Measurements from ENCODE around the gene AHRR. TPM values are rescaled to one million over a fixed set of nuclear protein-coding genes. Genes with fewer than 3 reads are reported as not detected.
"Not testable (repeated sequence)": the region's sequence is repeated elsewhere in the genome, so short reads cannot be mapped to it uniquely, and the experiment has no call there.

AHRR gene
- total RNA-seq, result 52.2 and 54.6 TPM in 2 replicates

DNA sequence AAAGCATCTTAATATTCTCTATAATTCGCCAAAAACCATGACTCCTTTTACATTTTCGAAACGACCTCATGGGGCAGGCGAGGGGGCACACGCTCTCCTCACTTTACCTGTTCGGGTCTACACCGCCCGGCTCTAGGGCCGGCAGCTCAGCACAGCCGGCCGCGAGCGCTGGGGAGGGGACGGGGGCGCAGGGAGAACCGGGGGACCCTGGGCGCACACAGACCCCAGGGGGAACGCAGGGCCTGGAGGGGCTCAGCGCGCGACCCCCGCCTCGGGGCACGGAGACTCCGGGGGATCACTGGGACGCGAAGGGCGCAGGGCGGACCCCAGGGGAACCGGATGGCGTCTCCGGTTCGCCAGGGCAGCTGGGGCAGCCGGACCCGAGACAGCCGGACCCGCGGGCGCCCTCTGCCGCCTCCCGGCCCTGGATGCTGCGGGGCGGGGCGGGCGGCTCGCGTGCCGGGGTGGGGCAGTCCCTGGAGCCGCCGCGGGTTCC, at the start of gene AHRR:
Gene AHRR (plus strand): TSS at position 485 of the 496 bp plus-strand sequence. CDS start 22,189 bp downstream, outside the sequence.
- Histone ChIP-seq H3K79me2 (ENCODE audit: insufficient read depth, low read length) (peaks cover 60% of the 10 kb centered on the region), H3K9me3 (ENCODE audit: low read depth, low read length) (no peaks in the 10 kb centered on the region), H3K4me2 (ENCODE audit: insufficient read depth, low read length) (peak within 1 kb of the TSS; percentile 88), H3K27ac (ENCODE audit: low read depth, low read length) (peak within 1 kb of the TSS; percentile 92), H2AFZ (ENCODE audit: low read length) (peak within 1 kb of the TSS; percentile 76), H3K27me3 (ENCODE audit: insufficient read depth, low read length) (no peaks in the 10 kb centered on the region), H4K20me1 (ENCODE audit: insufficient read depth, low read length) (peaks cover 15% of the 10 kb centered on the region), H3K4me1 (ENCODE audit: insufficient read depth, low read length) (peaks cover 32% of the 10 kb centered on the region), H3K36me3 (ENCODE audit: insufficient read depth, low read length) (peaks cover 24% of the 10 kb centered on the region), H3K4me3 (ENCODE audit: insufficient read depth, low read length) (peak within 1 kb of the TSS; percentile 79)
- peak; percentile 100 for DNase-seq (ENCODE audit: insufficient read length, low spot score, missing footprints)
- TF ChIP-seq, protein P1, sequence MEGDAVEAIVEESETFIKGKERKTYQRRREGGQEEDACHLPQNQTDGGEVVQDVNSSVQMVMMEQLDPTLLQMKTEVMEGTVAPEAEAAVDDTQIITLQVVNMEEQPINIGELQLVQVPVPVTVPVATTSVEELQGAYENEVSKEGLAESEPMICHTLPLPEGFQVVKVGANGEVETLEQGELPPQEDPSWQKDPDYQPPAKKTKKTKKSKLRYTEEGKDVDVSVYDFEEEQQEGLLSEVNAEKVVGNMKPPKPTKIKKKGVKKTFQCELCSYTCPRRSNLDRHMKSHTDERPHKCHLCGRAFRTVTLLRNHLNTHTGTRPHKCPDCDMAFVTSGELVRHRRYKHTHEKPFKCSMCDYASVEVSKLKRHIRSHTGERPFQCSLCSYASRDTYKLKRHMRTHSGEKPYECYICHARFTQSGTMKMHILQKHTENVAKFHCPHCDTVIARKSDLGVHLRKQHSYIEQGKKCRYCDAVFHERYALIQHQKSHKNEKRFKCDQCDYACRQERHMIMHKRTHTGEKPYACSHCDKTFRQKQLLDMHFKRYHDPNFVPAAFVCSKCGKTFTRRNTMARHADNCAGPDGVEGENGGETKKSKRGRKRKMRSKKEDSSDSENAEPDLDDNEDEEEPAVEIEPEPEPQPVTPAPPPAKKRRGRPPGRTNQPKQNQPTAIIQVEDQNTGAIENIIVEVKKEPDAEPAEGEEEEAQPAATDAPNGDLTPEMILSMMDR (IDR thresholded peaks at IDR 0.05; ENCODE audit: extremely low read depth, low read depth, low read length), result peak; percentile 29

DNA sequence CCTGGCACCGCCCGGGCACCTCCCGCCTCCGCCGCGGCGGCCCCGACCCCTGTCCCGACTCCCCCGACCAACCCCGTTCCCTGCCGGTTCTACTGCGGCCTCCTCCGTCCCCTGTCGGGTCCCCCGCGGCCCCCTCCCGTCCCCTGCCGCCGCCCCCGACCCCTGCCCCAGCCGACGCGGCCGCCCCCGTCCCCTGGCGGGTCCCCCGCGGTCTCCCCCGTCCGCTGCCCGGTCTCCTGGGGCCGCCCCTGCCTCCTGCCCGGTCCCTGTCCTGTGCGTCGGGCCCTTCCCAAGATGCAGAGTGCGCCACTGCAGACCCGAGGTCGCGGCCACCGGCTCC, 49.7 kb upstream of the AHRR start:
- H3K4me1 ChIP-seq (ENCODE audit: insufficient read depth, low read length), result peaks cover 11% of the 10 kb centered on the region
- peak overlapping the region; percentile 87 for H3K4me3 ChIP-seq (ENCODE audit: insufficient read depth, low read length)
- H3K4me2 ChIP-seq (ENCODE audit: insufficient read depth, low read length), result peak overlapping the region; percentile 75
- not testable (repeated sequence) for H2AFZ ChIP-seq (ENCODE audit: low read length); H3K27me3 ChIP-seq (ENCODE audit: insufficient read depth, low read length); H3K9me3 ChIP-seq (ENCODE audit: low read depth, low read length); DNase-seq (ENCODE audit: insufficient read length, low spot score, missing footprints)
- peaks cover 47% of the 10 kb centered on the region for H3K79me2 ChIP-seq (ENCODE audit: insufficient read depth, low read length)
- peaks cover 20% of the 10 kb centered on the region for H4K20me1 ChIP-seq (ENCODE audit: insufficient read depth, low read length)
- peaks cover 29% of the 10 kb centered on the region for H3K36me3 ChIP-seq (ENCODE audit: insufficient read depth, low read length)
- H3K27ac ChIP-seq (ENCODE audit: low read depth, low read length), result peak overlapping the region; percentile 80

DNA sequence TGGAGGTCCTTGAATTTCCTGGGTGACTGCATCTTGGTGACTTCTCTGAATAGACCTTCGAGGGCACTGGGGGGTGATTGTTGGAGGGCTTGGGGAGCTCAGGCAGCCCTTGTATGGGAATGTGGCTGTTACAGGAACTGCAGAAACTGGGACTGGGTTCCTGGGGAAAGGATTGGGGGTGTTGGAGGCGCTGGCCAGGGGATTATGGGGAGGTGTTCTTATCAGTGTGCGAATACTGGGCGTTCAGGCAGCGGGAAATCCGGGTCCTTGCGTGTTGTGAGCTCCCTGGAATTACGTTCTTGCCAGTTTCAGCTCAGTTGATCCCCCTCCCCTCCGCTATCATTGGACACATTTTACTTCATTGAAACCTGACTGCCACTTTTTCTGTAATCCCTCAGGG, 48.4 kb upstream of the AHRR start:
- H3K4me2 ChIP-seq (ENCODE audit: insufficient read depth, low read length), result peak overlapping the region; percentile 78
- peaks cover 20% of the 10 kb centered on the region for H4K20me1 ChIP-seq (ENCODE audit: insufficient read depth, low read length)
- peaks cover 33% of the 10 kb centered on the region for H3K36me3 ChIP-seq (ENCODE audit: insufficient read depth, low read length)
- H3K27me3 ChIP-seq (ENCODE audit: insufficient read depth, low read length); H3K9me3 ChIP-seq (ENCODE audit: low read depth, low read length); H2AFZ ChIP-seq (ENCODE audit: low read length): not testable (repeated sequence)
- peak overlapping the region; percentile 58 for H3K27ac ChIP-seq (ENCODE audit: low read depth, low read length)
- peaks cover 55% of the 10 kb centered on the region for H3K79me2 ChIP-seq (ENCODE audit: insufficient read depth, low read length)
- peaks cover 11% of the 10 kb centered on the region for H3K4me1 ChIP-seq (ENCODE audit: insufficient read depth, low read length)
- H3K4me3 ChIP-seq (ENCODE audit: insufficient read depth, low read length), result peak overlapping the region; percentile 87
- peak; percentile 62 for DNase-seq (ENCODE audit: insufficient read length, low spot score, missing footprints)

DNA sequence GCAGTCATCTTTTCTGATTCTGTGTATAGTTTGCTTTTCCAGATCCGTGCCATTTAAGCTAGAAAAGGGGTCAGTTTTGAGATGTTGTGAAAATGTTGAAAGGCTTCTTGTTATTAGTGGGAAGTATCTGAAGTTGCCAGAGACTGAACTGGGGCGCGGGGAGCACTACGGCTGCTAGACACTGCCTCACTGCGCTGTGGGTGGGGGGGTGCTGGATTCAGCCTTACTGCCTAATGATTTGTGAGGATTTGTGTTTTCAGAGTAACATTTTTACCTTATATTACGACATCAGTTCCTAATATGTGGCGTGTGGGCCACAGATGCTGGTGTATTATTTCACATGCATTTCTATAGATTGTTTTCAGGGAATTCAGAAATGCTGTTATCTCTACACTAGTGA, 48.0 kb upstream of the AHRR start:
- H3K9me3 ChIP-seq (ENCODE audit: low read depth, low read length); H2AFZ ChIP-seq (ENCODE audit: low read length); H3K27me3 ChIP-seq (ENCODE audit: insufficient read depth, low read length); DNase-seq (ENCODE audit: insufficient read length, low spot score, missing footprints): not testable (repeated sequence)
- H3K4me2 ChIP-seq (ENCODE audit: insufficient read depth, low read length), result peak overlapping the region; percentile 78
- peaks cover 20% of the 10 kb centered on the region for H4K20me1 ChIP-seq (ENCODE audit: insufficient read depth, low read length)
- peaks cover 33% of the 10 kb centered on the region for H3K36me3 ChIP-seq (ENCODE audit: insufficient read depth, low read length)
- peaks cover 11% of the 10 kb centered on the region for H3K4me1 ChIP-seq (ENCODE audit: insufficient read depth, low read length)
- peaks cover 59% of the 10 kb centered on the region for H3K79me2 ChIP-seq (ENCODE audit: insufficient read depth, low read length)
- H3K4me3 ChIP-seq (ENCODE audit: insufficient read depth, low read length), result peak overlapping the region; percentile 87
- peak overlapping the region; percentile 58 for H3K27ac ChIP-seq (ENCODE audit: low read depth, low read length)

DNA sequence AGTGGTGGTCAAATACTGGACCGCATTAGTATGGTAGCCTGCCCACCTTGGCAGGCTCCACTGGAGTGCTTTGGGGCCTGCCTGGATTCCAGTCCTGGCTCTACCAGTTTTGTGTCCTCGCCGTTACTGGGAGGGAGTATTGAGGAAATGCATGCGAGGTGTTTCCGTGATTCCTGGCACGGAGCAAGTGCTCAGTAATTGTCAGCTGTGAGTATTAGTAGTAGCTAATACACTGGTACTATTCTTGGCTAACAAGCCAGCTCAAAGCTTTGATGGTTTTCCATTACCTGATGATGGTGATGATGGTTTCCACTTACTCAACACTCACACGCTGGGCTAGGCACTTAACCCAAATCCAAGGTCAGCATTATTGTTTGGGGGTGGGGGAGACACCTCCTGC, 47.2 kb upstream of the AHRR start:
- H2AFZ ChIP-seq (ENCODE audit: low read length); H3K9me3 ChIP-seq (ENCODE audit: low read depth, low read length); H3K4me2 ChIP-seq (ENCODE audit: insufficient read depth, low read length); H3K4me3 ChIP-seq (ENCODE audit: insufficient read depth, low read length); H3K27me3 ChIP-seq (ENCODE audit: insufficient read depth, low read length); DNase-seq (ENCODE audit: insufficient read length, low spot score, missing footprints): not testable (repeated sequence)
- Histone ChIP-seq H3K27ac (ENCODE audit: low read depth, low read length) (peak overlapping the region; percentile 15), H3K79me2 (ENCODE audit: insufficient read depth, low read length) (peaks cover 67% of the 10 kb centered on the region), H3K36me3 (ENCODE audit: insufficient read depth, low read length) (peaks cover 33% of the 10 kb centered on the region), H3K4me1 (ENCODE audit: insufficient read depth, low read length) (peaks cover 11% of the 10 kb centered on the region), H4K20me1 (ENCODE audit: insufficient read depth, low read length) (peaks cover 26% of the 10 kb centered on the region)

DNA sequence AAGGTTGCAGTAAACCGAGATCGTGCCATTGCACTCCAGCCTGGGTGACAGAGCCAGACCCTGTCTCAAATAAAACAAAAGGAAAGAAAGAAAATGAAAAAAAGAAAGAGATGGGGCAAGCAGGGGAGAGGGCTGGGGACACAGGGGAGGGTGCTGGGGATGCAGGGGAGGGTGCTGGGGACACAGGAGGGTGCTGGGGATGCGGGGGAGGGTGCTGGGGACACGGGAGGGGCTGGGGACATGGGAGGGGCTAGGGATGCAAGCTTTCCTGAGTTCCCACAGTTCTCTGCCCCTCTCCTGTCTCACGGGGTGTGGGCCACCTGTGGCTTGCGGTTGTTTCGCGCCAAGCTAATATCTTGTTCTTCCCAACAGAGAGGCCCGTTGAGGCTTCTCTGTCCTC, 42.9 kb upstream of the AHRR start:
- Histone ChIP-seq H4K20me1 (ENCODE audit: insufficient read depth, low read length) (peaks cover 53% of the 10 kb centered on the region), H3K27me3 (ENCODE audit: insufficient read depth, low read length) (no peaks in the 10 kb centered on the region), H3K9me3 (ENCODE audit: low read depth, low read length) (no peaks in the 10 kb centered on the region), H3K27ac (ENCODE audit: low read depth, low read length) (no peak overlapping the region), H3K4me2 (ENCODE audit: insufficient read depth, low read length) (no peak overlapping the region), H3K79me2 (ENCODE audit: insufficient read depth, low read length) (peaks cover 93% of the 10 kb centered on the region), H3K4me3 (ENCODE audit: insufficient read depth, low read length) (no peak overlapping the region), H3K36me3 (ENCODE audit: insufficient read depth, low read length) (peaks cover 30% of the 10 kb centered on the region), H3K4me1 (ENCODE audit: insufficient read depth, low read length) (peaks cover 5% of the 10 kb centered on the region), H2AFZ (ENCODE audit: low read length) (no peak overlapping the region)
- no peak for DNase-seq (ENCODE audit: insufficient read length, low spot score, missing footprints)
- TF ChIP-seq, protein P1 (IDR thresholded peaks at IDR 0.05; ENCODE audit: extremely low read depth, low read depth, low read length), result no peak

DNA sequence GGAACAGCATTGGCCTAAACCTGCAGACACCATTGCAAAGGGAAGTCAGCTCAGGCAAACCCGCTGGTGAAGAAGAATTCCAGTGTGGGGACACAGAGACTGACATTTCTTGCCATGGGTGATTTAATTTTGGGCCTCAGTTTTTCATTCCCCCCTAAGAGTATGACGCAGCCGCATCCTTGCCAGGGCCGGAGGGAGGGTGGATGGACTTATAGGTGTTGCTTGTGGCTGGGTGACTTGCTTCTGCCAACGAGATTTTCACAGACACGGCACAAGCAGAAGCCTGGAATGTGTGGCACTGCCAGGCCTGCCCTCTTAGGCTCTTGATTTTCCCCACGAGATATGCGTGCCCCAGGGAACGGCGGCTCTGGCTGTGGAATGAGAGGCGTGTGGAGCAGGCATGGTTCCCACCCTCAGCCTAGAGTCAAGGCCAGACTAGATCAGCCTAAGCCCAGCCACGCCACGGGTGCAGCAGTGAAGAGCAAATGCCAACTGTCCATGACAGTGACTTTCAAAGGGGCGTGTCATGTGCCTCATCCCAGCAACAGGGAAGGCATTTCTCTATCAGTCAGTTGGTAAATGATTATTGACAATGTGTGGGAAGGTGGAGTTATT, 42.4 kb upstream of the AHRR start:
- not testable (repeated sequence) for H3K27me3 ChIP-seq (ENCODE audit: insufficient read depth, low read length); H3K9me3 ChIP-seq (ENCODE audit: low read depth, low read length); H3K4me1 ChIP-seq (ENCODE audit: insufficient read depth, low read length); H3K4me2 ChIP-seq (ENCODE audit: insufficient read depth, low read length); H3K4me3 ChIP-seq (ENCODE audit: insufficient read depth, low read length); H3K27ac ChIP-seq (ENCODE audit: low read depth, low read length); DNase-seq (ENCODE audit: insufficient read length, low spot score, missing footprints); H2AFZ ChIP-seq (ENCODE audit: low read length)
- Histone ChIP-seq H3K79me2 (ENCODE audit: insufficient read depth, low read length) (peaks cover 93% of the 10 kb centered on the region), H3K36me3 (ENCODE audit: insufficient read depth, low read length) (peaks cover 27% of the 10 kb centered on the region), H4K20me1 (ENCODE audit: insufficient read depth, low read length) (peaks cover 53% of the 10 kb centered on the region)

Data from osteoblast (primary cell).